GM12878 (cell line): ENCODE data around the gene KRT20.

Experiments used
- BACH1 ChIP-seq: fragments of 450-650 bp; IDR thresholded peaks from 2 replicates; pipeline ENCODE4 v1.6.1; 2017; ENCODE audit warnings: mild to moderate bottlenecking, borderline replicate concordance
- BCLAF1 ChIP-seq: fragments of 450-650 bp; IDR thresholded peaks from 2 replicates; pipeline ENCODE4 v1.6.1; 2017; ENCODE audit warnings: antibody characterized with exemption, mild to moderate bottlenecking, moderate library complexity
- ELK1 ChIP-seq: IDR thresholded peaks from 2 replicates; pipeline ENCODE4 v1.6.1; 2012; ENCODE audit warnings: low read depth, low read length, improper control_type of control experiment
- EP300 ChIP-seq, 2 experiments: fragments of 150-350 bp in 1 of 2; IDR thresholded peaks; 2 replicates each; pipeline ENCODE4 v1.6.1; 2011 to 2012; ENCODE audit warnings: low read depth in 2 of 2, low read length in 2 of 2, borderline replicate concordance in 1 of 2, improper control_type of control experiment in 1 of 2, inconsistent platforms in 1 of 2; ENCODE audit not compliant: control insufficient read depth in 1 of 2
- LARP7 ChIP-seq: fragments of 450-650 bp; IDR thresholded peaks from 2 replicates; pipeline ENCODE4 v1.6.1; 2017; ENCODE audit warnings: mild to moderate bottlenecking
- PAX5 ChIP-seq: IDR thresholded peaks from 2 replicates; pipeline ENCODE4 v1.6.1; 2011; ENCODE audit warnings: low read depth, low read length, borderline replicate concordance
- POLR2AphosphoS5 ChIP-seq: IDR thresholded peaks from 2 replicates; pipeline ENCODE4 v1.6.1; 2011; ENCODE audit warnings: mild to moderate bottlenecking, low read length, inconsistent platforms
- RCOR1 ChIP-seq: conservative IDR thresholded peaks from 2 replicates; pipeline ENCODE4 v1.6.1; 2012; ENCODE audit warnings: low read depth, low read length, improper control_type of control experiment
- SIN3A ChIP-seq: IDR thresholded peaks from 2 replicates; pipeline ENCODE4 v1.6.1; 2012; ENCODE audit warnings: low read depth, low read length, improper control_type of control experiment
- SMAD5 ChIP-seq: IDR thresholded peaks from 2 replicates; pipeline ENCODE4 v1.6.1; 2016; ENCODE audit warnings: antibody characterized with exemption, low read depth
- SPI1 ChIP-seq: IDR thresholded peaks from 2 replicates; pipeline ENCODE4 v1.6.1; 2011; ENCODE audit warnings: low read depth, mild to moderate bottlenecking, low read length, moderate library complexity, borderline replicate concordance; ENCODE audit not compliant: insufficient read depth
- TCF7 ChIP-seq: IDR thresholded peaks from 2 replicates; pipeline ENCODE4 v1.6.1; 2014; ENCODE audit warnings: antibody characterized with exemption, borderline replicate concordance
- TF ChIP-seq, protein P1 (sequence below), 3 experiments: IDR thresholded peaks in 2 of 3; conservative IDR thresholded peaks in 1 of 3; 2 replicates each; pipeline ENCODE4 v1.5.1; 2011; ENCODE audit warnings: low read depth in 3 of 3, low read length in 3 of 3, mild to moderate bottlenecking in 3 of 3, control low read depth in 2 of 3, moderate library complexity in 2 of 3, inconsistent platforms in 1 of 3, mixed read lengths in 1 of 3; ENCODE audit not compliant: control insufficient read depth in 2 of 3, insufficient read depth in 1 of 3; ENCODE audit errors: extremely low read depth in 1 of 3

DNA sequence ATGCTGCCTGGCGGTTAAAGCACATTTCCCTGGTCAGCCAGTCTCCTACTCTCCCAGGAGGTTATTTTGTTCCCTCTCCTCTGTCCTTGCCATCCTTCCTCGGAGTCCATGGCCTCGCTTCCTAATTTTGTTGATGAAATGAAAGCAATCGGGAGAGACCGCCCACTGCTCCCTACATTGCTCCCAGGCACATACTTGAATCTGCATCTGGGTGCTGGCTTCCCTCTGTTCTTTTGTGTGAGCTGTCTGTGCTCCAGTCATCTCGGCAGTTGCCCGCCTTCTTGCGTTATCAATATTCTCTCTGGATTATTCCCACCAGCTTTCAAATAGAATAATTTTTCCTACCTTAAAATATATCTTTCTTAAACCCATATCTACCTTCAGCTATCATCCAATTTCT lies 41.3 kb upstream of the KRT20 start:
- TF ChIP-seq, protein P1, sequence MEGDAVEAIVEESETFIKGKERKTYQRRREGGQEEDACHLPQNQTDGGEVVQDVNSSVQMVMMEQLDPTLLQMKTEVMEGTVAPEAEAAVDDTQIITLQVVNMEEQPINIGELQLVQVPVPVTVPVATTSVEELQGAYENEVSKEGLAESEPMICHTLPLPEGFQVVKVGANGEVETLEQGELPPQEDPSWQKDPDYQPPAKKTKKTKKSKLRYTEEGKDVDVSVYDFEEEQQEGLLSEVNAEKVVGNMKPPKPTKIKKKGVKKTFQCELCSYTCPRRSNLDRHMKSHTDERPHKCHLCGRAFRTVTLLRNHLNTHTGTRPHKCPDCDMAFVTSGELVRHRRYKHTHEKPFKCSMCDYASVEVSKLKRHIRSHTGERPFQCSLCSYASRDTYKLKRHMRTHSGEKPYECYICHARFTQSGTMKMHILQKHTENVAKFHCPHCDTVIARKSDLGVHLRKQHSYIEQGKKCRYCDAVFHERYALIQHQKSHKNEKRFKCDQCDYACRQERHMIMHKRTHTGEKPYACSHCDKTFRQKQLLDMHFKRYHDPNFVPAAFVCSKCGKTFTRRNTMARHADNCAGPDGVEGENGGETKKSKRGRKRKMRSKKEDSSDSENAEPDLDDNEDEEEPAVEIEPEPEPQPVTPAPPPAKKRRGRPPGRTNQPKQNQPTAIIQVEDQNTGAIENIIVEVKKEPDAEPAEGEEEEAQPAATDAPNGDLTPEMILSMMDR (IDR thresholded peaks at IDR 0.05 in 2 of 3, conservative IDR thresholded peaks at IDR 0.05 in 1 of 3; ENCODE audit: control insufficient read depth in 2 of 3, extremely low read depth in 1 of 3, insufficient read depth in 1 of 3, low read depth in 3 of 3, low read length in 3 of 3), result no peak
- no peak for TF ChIP-seq TCF7
- no peak for TF ChIP-seq ELK1
- no peak for TF ChIP-seq EP300 (IDR thresholded peaks at IDR 0.05; ENCODE audit: borderline replicate concordance in 1 of 2, control insufficient read depth in 1 of 2, low read depth in 2 of 2, low read length in 2 of 2)
- no peak for TF ChIP-seq BCLAF1
- TF ChIP-seq RCOR1, result no peak
- no peak for TF ChIP-seq POLR2AphosphoS5
- no peak for TF ChIP-seq SIN3A
- no peak for TF ChIP-seq BACH1
- TF ChIP-seq SPI1, result no peak
- no peak for TF ChIP-seq PAX5
- no peak for TF ChIP-seq LARP7
- TF ChIP-seq SMAD5, result no peak
